G401 (cell line): ENCODE data around the gene MMRN2. TPM values are rescaled to one million over a fixed set of nuclear protein-coding genes. Genes with fewer than 3 reads are reported as not detected.
"Not testable (repeated sequence)": the region's sequence is repeated elsewhere in the genome, so short reads cannot be mapped to it uniquely, and the experiment has no call there.

Experiments used
- DNase-seq: peaks from one replicate; pipeline ENCODE4 v3.0.0-alpha.2; 2015; ENCODE audit warnings: low spot score
- in situ Hi-C: cut with HindIII; loops from 2 replicates; pipeline ENCODE4 v1.10.0; 2016; ENCODE audit warnings: low sequenced_read_pairs, mixed read lengths
- total RNA-seq: library from RNA; depleted of rRNA; stranded (reverse); fragments of >200 nt; shearing (Covaris generic); gene quantifications from 2 replicates; pipeline ENCODE4 v1.2.3, GENCODE V29; 2014

MMRN2 gene
- total RNA-seq, 1 experiment from 2014 or later: 7.2 TPM

DNA sequence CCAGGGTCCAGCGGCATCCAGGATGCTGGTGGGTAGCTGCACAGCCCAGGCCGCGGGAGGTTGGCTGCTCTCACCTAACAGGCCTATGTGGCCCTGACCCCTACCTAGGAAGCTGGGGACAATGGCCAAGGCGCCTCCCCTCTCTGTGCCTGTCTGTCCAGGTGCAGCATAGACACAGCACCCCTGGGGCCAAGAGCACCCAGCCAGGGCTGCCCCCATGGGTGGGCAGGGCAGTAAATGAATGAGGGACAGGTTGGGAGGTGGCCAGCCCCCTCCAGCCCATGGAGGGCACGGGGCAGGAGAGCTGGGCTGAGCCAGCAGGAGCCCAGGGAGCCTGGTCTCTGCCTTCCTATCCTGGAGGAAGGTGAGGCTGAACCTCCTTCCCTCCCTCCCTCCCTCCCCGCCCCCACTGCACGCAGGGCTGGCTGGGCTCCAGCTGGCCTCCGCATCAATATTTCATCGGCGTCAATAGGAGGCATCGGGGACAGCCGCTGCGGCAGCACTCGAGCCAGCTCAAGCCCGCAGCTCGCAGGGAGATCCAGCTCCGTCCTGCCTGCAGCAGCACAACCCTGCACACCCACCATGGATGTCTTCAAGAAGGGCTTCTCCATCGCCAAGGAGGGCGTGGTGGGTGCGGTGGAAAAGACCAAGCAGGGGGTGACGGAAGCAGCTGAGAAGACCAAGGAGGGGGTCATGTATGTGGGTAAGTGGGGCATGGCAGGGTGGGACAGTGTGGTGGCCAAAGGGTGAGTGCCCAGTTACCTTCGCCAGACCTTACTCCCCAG, 893 bp upstream of the MMRN2 start, which contains the start of gene SNCG:
Gene SNCG (plus strand): TSS at position 484 of the 785 bp plus-strand sequence. CDS start 99 bp downstream, at position 583.
- no peak for DNase-seq
- in situ Hi-C loops: no loop called here

DNA sequence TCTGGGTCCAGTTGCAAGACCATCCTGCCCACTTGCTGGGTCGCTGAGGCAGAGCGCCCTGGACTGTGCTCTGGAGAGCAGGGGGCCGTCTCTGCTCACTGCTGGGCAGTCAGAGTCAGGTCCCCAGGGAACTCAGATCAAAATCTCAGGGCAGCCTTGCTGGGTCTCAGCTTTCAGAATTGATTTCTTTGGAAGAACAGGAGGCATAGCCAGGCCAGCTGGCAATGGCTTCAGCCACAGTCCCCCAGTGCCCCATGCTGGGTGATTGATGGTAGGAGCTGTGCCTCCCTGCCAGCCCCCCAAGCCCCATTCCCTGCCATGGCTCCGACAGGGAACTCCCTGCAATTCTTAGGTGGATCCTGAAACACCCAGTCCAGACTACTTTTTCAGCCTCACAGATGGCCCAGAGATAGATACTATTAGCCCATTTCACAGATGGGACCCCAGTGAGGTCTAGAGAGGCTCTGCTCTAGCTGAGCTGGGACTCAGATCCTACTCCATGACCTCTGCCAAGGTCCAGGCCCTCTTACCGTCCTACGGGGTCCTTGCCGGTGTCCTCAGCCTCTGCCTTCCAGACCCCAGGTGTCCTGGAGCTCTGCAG, 467 bp downstream of the MMRN2 start:
- DNase-seq: no peak
- in situ Hi-C loops: no loop called here

DNA sequence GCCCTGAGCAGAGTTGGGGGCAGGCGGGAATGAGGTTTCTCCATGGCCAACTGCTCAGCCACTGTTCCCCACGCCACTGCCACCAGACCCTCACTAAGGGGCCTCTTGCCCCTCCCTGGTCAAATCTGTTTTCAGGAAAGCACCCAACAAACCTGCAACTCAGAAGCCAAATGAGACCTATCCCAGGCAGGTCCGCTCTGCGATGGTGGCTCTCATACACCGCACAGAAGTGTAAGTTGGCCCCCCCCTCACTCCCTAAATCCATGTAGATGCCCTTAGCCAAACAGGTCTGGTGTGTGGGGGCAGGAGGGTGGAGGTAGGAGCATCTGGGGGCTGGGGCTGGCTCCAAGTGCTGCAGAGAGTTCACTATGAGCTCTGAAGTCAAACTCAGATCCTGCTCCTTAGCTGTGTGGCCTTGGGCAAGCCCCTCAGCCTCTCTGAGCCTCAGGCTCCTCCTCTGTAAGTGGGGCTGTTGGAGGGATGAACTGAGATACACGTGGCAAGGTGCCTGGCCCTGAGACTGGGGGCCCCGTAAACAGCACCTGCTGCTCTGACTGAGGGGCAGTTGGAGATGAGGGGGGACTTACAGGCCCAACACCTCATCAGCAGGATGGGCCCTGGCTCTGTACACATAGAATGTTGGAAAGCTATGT, 1.1 kb downstream of the MMRN2 start:
- DNase-seq: no peak

DNA sequence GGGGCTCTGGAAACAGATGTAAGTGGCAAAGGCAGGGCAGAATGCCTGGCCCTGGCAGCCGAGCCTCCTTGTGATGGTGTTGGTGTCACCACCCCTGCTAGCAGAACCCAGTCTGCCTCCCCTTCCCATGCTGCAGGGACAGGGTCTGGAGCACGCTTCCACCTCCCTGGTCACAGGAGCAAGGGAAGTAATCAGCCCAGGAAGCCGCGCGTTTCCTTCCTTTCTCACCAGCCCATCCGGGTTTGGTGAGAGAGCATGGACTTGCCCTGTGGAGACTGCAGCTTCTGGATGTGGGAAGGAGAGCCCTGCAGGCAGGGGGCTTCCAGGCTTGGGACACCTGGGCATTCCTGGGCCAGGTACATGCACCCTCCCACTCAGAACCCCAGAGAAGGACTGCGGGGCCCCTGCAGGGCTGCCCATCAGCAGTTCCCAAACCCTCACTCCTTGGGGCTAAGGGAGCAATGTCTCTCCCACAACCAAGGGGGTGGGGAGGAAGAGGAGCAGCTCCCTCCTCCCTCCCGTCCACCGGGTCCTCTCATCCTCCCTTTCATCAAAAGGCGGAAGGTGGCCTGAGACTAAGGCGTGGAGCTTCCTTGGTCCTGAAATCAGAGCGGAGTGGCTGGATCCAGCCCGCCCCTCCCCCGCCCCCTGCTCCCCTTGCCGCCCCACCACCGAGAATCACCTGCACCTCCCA, 1.8 kb downstream of the MMRN2 start:
- in situ Hi-C loops: no loop called here
- no peak for DNase-seq

More for the DNA sequence above, 1.1 kb downstream of the MMRN2 start:
- in situ Hi-C loops: no loop called here

DNA sequence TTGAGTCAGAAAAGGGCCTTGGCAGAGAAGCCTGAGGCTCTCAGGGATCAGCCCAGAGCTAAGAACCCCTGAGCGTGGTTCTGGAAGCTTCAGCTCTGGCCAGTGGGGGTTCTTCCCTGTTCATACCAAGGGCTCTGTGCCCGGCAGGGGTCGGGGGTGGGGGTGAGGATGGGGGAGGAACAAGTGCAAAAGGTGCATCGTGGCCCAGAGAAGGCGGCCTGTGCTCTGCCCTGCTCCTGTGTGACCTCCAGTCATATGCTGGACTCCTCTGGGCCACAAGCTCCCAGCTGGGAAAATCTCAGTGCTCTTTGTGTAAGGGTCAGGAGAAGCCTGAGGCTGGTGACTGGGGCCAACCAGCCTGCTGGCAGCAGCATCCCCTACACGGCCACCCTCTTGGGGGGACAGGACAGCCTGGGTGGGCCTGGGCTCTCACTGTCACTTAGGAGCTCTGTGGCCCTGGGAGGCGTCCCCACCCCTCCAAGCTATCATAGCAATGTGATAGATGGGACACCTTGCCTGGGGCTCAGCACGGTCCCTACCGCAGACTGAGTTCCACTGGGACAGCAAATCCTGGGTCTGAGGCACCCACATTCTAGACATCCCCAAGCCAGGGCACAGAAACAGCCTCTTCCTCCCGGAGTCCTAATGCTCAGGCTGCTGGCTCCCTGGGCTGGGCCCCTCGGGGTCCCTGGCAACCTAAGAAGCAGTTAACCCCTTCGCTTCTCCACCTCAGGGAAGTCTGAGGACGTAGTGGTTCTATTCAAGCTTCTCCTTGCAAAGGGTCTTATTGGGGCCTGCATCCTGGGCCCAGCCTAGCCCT, 2.5 kb downstream of the MMRN2 start:
- in situ Hi-C loops: no loop called here
- no peak for DNase-seq

DNA sequence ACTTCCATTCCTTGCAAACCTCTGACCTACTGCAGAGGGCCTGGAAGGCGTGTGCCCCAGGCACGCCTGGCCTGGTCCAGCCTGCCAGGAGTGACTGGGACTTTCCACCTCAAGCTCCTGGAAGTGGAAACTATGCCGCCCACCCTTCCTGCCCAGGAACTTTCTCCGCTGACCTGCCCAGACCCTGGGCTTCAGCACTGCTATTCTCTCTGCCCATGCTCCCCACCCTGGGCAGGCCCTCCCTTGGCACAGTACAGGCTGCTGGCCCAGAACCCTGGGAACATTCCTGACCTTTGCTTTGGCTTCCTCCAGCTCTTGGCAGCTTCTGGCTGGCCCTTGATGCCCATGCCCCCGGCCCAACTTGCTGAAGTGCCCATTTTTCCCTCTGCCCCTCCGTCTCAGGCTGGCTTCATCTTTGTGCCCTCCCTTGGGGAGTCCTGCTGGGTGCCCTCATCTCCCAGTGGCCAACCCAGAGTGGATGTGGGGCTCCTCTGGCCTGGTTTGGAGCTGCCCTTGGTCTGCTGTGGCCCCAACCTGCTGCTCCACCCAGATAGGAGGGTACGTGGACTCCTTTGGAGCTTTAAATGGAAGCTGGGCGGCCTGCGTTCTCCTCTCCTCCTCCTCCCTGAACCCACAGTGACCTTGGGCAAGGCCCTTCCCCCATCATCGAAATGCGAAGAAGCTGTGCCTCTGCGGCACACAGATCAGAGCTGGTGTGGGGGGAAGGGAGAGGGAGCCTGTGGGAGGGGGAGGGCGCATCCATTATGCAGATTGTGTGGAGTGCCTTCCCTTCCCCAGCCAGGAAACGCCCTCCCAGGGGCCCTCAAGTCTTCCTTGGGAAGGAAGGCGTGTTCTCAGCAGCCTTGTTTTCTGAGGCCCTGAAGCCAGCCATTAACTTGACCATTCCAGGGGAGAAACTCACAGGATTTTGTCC, 3.4 kb downstream of the MMRN2 start:
- in situ Hi-C loops: no loop called here
- peak; percentile 64 for DNase-seq

DNA sequence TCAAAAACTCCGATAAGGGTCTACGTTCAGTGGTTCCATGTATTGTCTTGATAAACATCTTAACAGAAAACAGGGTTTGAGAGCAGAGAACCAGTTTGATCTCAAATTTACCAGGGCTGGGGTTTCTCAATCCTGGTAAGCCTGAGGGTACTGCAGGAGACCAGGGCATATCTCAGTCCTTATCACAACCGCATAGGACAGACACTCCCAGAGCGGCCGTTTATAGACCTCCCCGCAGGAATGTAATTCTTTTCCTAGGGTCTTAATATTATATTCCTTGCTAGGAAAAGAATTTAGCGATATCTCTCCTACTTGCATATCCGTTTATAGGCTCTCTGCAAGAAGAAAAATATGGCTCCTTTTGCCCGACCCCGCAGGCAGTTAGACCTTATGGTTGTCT, 4.7 kb downstream of the MMRN2 start:
- in situ Hi-C loops, DNase-seq: not testable (repeated sequence)

DNA sequence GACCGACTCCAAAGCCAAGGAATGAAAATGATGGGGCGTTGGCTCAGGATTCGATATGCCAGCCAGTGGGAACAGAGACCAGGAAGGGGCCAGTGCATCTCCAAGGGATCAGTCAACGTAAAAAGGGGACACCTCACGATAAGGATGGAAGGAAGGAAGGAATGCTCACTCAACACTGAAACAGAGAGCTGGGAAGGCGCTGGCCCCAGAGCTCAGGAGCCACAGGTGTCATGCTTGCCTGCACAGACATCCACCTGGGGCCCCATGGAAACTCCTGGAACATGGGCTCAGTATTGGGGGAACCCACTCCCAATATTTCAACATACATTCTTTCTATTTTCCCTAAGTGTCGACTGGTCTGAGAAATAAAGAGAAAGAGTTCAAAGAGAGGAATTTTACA, 5.3 kb downstream of the MMRN2 start:
- no peak for DNase-seq
- in situ Hi-C loops: no loop called here

DNA sequence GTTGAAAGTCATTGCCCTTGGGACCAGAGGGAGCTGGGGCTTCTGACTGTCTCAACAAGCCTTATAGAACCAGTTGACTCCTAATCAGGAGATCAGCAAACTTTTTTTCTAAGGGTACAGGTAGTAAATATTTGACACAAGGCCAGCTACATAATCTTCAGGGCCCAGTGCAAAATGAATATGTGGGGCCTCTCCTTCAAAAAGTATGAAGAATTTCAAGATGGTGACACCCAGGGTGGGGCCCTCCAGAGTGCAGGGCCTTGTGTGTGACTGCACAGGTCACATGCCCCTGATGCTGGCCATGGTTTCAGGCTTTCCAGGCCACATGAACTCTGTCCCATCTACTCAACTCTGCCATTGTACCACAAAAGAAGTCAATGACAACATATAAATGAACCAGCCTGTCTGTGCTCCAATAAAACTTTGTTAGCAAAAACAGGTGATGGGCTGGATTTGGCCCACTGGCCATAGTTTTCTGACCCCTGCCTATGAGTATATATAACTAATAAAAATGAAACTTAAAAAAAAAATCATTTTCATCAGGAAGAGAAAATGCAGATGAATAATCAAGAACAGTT, 6.1 kb downstream of the MMRN2 start:
- DNase-seq: no peak
- in situ Hi-C loops: no loop called here

DNA sequence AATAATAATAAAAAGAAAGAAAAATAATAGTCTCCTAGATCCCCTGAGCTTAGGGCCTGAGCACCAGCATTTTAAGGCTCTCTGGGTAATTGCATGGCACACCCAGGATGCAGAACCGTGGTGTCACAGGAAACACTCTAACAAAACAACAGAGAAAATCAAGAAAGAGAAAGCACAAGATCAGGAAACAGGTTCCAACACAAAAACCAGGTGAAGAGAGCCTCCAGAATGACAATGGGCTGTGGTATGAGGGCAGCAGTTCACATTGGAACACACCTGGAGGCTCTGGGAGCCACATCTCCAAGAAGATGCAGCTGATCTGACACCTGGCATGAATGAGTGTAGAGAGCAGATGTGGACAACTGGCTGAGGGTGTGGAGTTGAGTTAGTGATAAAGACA, 7.1 kb downstream of the MMRN2 start:
- no peak for DNase-seq
- in situ Hi-C loops: no loop called here

DNA sequence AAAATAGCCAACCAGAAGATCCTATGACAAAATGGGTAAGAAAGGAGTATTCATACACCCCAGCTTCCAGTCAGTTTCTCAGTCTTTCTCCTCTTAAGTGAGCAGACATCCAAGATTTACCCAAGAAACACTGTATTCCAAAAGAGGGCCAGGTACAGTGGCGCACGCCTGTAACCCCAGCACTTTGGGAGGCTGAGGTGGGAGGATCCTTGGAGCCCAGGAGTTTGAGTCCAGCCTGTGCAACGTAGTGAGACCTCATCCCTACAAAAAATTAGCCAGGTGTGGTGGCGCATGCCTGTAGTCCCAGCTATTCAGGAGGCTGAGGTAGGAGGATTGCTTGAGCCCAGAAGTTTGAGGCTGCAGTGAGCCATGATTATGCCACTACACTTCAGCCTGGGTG, 9.6 kb downstream of the MMRN2 start:
- in situ Hi-C loops, DNase-seq: not testable (repeated sequence)

DNA sequence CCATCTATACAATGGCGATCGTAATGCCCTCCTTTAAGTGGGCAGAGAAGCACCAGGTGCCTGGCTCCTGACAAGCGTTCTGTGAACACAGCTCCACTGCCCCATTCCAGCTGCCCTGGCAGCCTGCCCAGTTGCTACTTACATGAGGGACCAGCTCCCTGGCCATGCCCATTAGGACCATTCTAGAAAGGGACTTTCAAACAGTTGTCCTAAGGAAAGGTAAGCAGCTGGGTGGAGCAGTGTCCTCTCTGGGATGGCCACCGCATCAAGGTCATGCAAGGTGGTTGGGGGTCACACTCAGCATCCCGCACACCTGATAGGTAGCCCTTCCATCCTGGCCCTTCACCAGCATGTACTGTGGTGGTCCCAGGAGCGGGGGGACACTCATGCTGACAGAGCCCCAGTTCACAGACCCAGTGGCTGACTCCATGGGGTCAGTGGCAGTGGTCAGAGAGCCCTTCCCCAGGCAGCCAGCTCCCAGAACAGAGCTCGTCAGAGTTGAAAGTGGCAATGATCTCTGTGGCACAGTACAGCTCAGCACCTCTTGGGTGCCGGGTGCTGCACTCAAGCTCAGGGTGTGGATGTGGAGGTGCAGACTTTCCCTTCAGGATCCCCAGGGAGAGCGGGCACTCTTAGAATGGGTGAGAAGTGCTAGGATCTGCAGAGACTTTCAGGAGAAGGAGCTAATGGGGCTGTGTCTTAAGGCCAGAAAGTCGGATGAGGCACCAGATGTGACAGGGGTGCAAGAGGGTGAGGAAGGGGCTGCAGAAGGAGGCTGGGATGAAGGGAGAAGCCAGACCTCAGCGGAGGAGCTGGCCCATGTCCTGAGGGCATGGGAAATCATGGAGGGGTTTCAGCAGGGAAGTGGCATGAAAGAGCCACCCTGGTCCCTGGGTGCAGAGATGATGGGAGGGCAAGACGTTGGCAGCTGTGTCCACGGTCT, 10.9 kb downstream of the MMRN2 start:
- no peak for DNase-seq
- in situ Hi-C loops: no loop called here

DNA sequence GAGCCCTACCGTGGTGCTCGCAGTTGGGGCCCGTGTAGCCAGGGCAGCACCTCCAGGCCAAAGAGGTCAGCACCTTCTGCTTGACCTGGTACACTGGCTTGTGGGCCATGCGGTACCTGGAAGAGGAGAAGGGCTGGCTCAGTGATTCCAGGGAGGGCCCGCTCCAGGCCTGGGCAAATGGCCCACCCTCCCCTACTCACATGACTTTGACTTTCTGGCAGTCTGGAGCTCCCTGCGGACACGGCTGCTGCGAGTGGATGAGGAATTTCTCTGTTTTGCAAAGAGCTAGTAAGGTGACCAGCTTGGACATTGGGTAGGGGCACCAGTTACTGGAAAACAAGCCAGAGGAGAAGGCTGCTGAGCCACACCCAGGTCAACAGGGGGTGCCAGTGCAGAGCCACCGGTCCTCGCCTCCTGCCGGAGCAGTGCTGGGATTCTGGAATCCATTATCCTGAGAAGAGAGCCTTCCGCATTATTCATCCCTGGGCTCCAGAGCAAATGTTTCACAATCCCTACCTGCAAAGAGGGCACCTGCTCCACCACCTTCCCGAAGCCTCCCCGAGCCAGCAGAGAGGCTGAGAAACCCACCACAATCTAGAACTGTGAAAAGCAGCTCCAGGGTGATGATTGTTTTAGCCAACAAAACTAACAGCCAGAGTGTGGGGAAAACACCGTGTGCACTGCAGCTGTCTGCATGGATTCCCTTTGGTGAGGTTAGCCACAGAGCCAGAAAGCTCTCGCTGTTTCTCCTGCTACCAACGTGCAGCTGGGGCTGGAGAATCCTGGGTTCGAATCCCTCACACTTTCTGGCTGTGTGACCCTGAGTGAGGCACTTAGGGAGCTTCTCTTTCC, 11.8 kb downstream of the MMRN2 start:
- in situ Hi-C loops: no loop called here
- DNase-seq: no peak

DNA sequence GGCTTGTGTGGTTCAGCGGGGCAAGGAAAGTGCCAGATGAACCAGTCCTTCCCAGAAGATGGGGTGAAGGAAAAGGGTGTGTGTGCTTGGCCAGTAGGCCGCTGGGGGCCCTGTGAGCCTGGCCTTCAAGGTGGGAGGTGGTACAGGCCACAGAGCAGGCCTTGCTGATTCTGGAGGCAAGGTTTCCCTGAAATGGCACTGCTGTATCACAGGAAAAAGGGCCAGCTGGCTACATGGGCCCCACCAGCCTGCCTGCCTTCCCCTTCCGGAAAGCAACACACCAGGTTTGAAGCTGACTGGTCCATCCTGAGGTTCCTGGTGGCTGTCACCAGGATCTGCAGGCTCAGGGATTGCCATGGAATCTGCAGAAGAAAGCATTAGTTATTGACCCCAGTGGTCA, 12.5 kb downstream of the MMRN2 start:
- in situ Hi-C loops: no loop called here
- no peak for DNase-seq

DNA sequence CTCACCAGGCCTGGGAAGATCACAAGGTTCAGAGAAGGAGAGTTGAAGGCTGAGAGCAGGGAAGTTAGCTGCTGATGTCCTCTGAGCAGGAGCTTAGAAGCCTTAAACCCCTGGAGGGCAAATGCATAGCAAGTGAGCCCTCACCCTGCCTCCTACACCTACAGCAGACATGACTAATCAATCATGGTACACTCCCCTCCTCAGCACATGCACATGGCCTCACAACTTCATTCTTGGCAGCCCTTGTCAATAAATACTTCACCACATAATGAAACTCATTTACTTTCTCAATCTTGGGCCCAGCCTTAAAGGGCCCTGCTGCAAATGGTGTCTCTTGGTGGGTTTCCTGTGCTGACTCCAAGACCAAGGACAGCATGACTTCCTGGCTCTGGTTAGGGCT, 12.9 kb downstream of the MMRN2 start:
- no peak for DNase-seq
- in situ Hi-C loops: no loop called here

DNA sequence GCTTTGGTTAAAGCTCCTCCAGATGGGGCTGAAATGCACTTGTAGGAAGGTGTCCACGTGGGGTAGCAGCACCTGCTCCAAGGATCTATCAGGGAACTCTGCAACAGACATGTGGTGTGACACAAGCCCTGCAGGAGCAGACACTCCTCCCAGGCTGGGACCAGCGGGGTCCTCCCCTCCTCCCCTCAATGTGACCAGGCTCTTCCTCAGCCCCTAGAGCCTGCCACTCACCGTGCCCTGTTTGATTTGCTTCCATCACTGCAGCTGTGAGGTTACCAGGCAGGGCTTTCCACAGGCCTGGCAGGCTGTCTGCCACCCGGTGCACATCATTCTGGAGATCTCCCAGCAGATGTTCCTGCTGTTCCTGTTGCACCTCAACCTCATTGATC, 13.4 kb downstream of the MMRN2 start:
- no peak for DNase-seq

More for the DNA sequence above, 13.4 kb downstream of the MMRN2 start:
- in situ Hi-C loops: no loop called here
